Natural killer cell (primary cell): ENCODE measurements around the gene DPH2. TPM values are rescaled to one million over a fixed set of nuclear protein-coding genes. Genes with fewer than 3 reads are reported as not detected.
A peak's percentile ranks its signal among the peaks of the same experiment; 100 is the strongest.

ENCODE experiments used
- ATAC-seq, 3 donors: fragments of 150-1000 bp in 2 of 3; fragments of 200-7000 bp in 1 of 3; cut with Tn5 transposase; 1 replicate in 1 of 3; 2 replicates in 2 of 3; pipeline ENCODE4 v1.10.0; 2021; ENCODE audit warnings: mild to moderate bottlenecking in 2 of 3, moderate library complexity in 2 of 3
- DNase-seq, 2 donors: peaks; one replicate each; pipeline versions ENCODE4 v3.0.0 to v3.0.0-alpha.2; 2013 to 2021; ENCODE audit warnings: mixed read lengths in 1 of 2
- H3K27ac ChIP-seq: one replicate; pipeline ENCODE4 v1.5.1; 2013; ENCODE audit warnings: mild to moderate bottlenecking, low read length
- H3K27me3 ChIP-seq: one replicate; pipeline ENCODE4 v1.6.1; 2013; ENCODE audit warnings: low read length; ENCODE audit not compliant: control insufficient read depth, insufficient read depth
- H3K36me3 ChIP-seq: one replicate; pipeline ENCODE4 v1.6.1; 2013; ENCODE audit warnings: low read length; ENCODE audit not compliant: control insufficient read depth, insufficient read depth
- H3K4me1 ChIP-seq: one replicate; pipeline ENCODE4 v1.6.1; 2013; ENCODE audit warnings: low read length; ENCODE audit not compliant: control insufficient read depth, insufficient read depth
- H3K4me3 ChIP-seq: one replicate; pipeline ENCODE4 v1.5.1; 2013; ENCODE audit warnings: low read length
- H3K9me3 ChIP-seq: one replicate; pipeline ENCODE4 v1.6.1; 2013; ENCODE audit warnings: low read length; ENCODE audit not compliant: control insufficient read depth, insufficient read depth
- H3K27ac Mint-ChIP-seq, 2 donors: one replicate each; pipeline ENCODE4 v1.8.0; 2022; ENCODE audit warnings: mild to moderate bottlenecking in 2 of 2, mixed read lengths in 2 of 2, moderate library complexity in 1 of 2
- H3K27me3 Mint-ChIP-seq, 2 donors: one replicate each; pipeline ENCODE4 v1.8.0; 2022; ENCODE audit warnings: low read depth in 2 of 2, mixed read lengths in 2 of 2
- H3K36me3 Mint-ChIP-seq: one replicate; pipeline ENCODE4 v1.8.0; 2022; ENCODE audit warnings: mixed read lengths
- H3K4me1 Mint-ChIP-seq, 2 donors: one replicate each; pipeline ENCODE4 v1.8.0; 2022; ENCODE audit warnings: mixed read lengths in 2 of 2
- H3K4me3 Mint-ChIP-seq: one replicate; pipeline ENCODE4 v1.8.0; 2022; ENCODE audit warnings: mild to moderate bottlenecking, moderate library complexity, mixed read lengths
- H3K9me3 Mint-ChIP-seq, 2 donors: one replicate each; pipeline ENCODE4 v1.8.0; 2022; ENCODE audit warnings: mixed read lengths in 2 of 2
- CTCF ChIP-seq: fragments of 200-600 bp; IDR thresholded peaks from one replicate; pipeline ENCODE4 v1.8.0; 2022; ENCODE audit warnings: antibody characterized with exemption
- WGBS: methylation state at CpG from one replicate; pipeline ENCODE4 v1.1.7; 2013; ENCODE audit warnings: missing lambda C conversion rate; ENCODE audit not compliant: insufficient coverage; 5-methylcytosine and 5-hydroxymethylcytosine counted together
- intact Hi-C: fragments of 100-400 bp; cut with micrococcal nuclease; formaldehyde crosslinking; loops from one replicate; pipeline ENCODE4 v1.14.2; 2022
- total RNA-seq, 4 donors: library from RNA; stranded (reverse); fragments of 120-200 nt in 1 of 4; gene quantifications; one replicate each; pipeline versions ENCODE4 v1.2.3 to v1.2.4, GENCODE V29; 2013 to 2022

Gene DPH2
- total RNA-seq, 3 donors from 2014 or later (not counting 1 experiment from before 2014, with no cell fraction given), result 18.2 to 27.3 (median 18.8) TPM

- peaks cover 31% of the 10 kb centered on the region for H3K27me3 ChIP-seq
Observed at GRCh38 chr1:43934986-43935324, 34.9 kb upstream of the DPH2 start.

DNA sequence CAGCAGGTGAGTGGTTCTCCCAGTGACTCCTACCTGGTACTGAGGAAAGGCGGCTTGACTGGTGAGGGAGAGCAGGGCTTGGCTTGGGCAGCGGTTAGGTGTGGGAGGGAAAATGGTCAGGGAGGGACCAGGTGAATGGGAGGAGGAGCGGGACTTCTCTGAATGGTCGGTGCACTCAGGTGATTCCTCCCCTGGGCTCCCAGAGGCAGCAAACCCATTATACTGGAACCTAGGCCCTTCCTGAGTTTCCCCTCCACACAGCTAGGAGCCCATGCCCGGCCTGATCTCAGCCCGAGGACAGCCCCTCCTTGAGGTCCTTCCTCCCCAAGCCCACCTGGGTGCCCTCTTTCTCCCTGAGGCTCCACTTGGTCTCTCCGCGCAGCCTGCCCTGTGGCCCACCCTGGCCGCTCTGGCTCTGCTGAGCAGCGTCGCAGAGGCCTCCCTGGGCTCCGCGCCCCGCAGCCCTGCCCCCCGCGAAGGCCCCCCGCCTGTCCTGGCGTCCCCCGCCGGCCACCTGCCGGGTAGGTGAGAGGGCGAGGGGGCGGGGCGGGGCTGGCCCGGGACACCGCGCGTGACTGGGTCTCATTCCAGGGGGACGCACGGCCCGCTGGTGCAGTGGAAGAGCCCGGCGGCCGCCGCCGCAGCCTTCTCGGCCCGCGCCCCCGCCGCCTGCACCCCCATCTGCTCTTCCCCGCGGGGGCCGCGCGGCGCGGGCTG lies 33.9 kb upstream of the DPH2 start:
- H3K4me3 ChIP-seq, result no peak overlapping the region

More at GRCh38 chr1:43934986-43935324, 34.9 kb upstream of the DPH2 start:
- Histone ChIP-seq H3K4me1 (peaks cover 30% of the 10 kb centered on the region), H3K4me3 (no peak overlapping the region), H3K9me3 (no peaks in the 10 kb centered on the region), H3K27ac (no peak overlapping the region), H3K36me3 (no peaks in the 10 kb centered on the region)
- Mint-ChIP-seq H3K9me3 (no peaks in the 10 kb centered on the region), H3K36me3 (no peaks in the 10 kb centered on the region), H3K4me1 (peaks cover 0 to 25% of the 10 kb centered on the region in 2 donors), H3K4me3 (no peak overlapping the region), H3K27ac (no peak overlapping the region), H3K27me3 (peaks cover 19 to 28% of the 10 kb centered on the region in 2 donors)
- no peak for DNase-seq
- ATAC-seq, result no peak
- no peak for TF ChIP-seq CTCF
- intact Hi-C loops, result loop anchor here (1.0 kb wide), 2 partner anchors 172 to 406 kb away; no protein-coding TSS in a partner anchor
- WGBS, result 47% methylated on average over 5 of the region's 5 CpGs

GRCh38 chr1:43936431-43937151 lies 33.2 kb upstream of the DPH2 start:
- no peaks in the 10 kb centered on the region for H3K9me3 ChIP-seq
- Mint-ChIP-seq H3K36me3 (no peaks in the 10 kb centered on the region), H3K4me1 (peaks cover 0 to 25% of the 10 kb centered on the region in 2 donors), H3K9me3 (no peaks in the 10 kb centered on the region), H3K4me3 (peak overlapping the region; percentile 79), H3K27me3 (peaks cover 19 to 28% of the 10 kb centered on the region in 2 donors), H3K27ac (no peak overlapping the region)
- ATAC-seq (peak; percentile 44 to 64 (median 54)), DNase-seq (peak in 1 of 2 donors; percentile 43)
- WGBS, result 13% methylated on average over 56 of the region's 56 CpGs
- H3K27ac ChIP-seq, result no peak overlapping the region
- no peaks in the 10 kb centered on the region for H3K36me3 ChIP-seq
- peaks cover 31% of the 10 kb centered on the region for H3K27me3 ChIP-seq
- peaks cover 30% of the 10 kb centered on the region for H3K4me1 ChIP-seq
- intact Hi-C loops, result no loop called here
- TF ChIP-seq CTCF, result no peak
- H3K4me3 ChIP-seq, result no peak overlapping the region

More for the DNA sequence above, 33.9 kb upstream of the DPH2 start:
- H3K4me1 ChIP-seq, result peaks cover 30% of the 10 kb centered on the region
- peaks cover 0 to 25% of the 10 kb centered on the region in 2 donors for H3K4me1 Mint-ChIP-seq
- ATAC-seq (no peak), DNase-seq (no peak)
- H3K27me3 ChIP-seq, result peaks cover 31% of the 10 kb centered on the region
- no peak for TF ChIP-seq CTCF
- H3K27ac ChIP-seq, result no peak overlapping the region
- H3K4me3 Mint-ChIP-seq, result no peak overlapping the region
- no peaks in the 10 kb centered on the region for H3K9me3 Mint-ChIP-seq
- H3K36me3 Mint-ChIP-seq, result no peaks in the 10 kb centered on the region
- WGBS, result 12% methylated on average over 48 of the region's 48 CpGs
- H3K27me3 Mint-ChIP-seq, result peaks cover 19 to 28% of the 10 kb centered on the region in 2 donors
- no peaks in the 10 kb centered on the region for H3K9me3 ChIP-seq
- intact Hi-C loops, result no loop called here
- no peaks in the 10 kb centered on the region for H3K36me3 ChIP-seq
- no peak overlapping the region for H3K27ac Mint-ChIP-seq
